Measurements from ENCODE around the gene AAGAB. TPM values are rescaled to one million over a fixed set of nuclear protein-coding genes. Genes with fewer than 3 reads are reported as not detected.

The AAGAB gene
- total RNA-seq, 1 experiment from 2014 or later = 52.0 TPM

DNA sequence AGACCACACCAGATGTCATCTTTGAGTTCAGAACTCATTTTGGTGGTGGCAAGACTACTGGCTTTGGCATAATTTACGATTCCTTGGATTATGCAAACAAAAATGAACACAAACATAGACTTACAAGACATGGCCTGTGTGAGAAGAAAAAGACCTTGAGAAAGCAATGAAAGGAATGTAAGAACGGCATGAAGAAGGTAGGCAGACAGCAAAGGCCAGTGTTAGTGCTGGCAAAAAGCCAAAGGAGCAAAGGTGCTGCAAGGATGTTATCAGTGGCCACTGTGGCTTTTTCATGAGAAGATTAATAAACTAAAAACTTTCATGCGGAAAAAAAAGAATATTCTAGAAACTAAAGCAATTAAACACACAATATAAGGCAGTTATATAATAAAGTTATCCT, 21.9 kb downstream of the AAGAB start:
- TF ChIP-seq, protein P1, sequence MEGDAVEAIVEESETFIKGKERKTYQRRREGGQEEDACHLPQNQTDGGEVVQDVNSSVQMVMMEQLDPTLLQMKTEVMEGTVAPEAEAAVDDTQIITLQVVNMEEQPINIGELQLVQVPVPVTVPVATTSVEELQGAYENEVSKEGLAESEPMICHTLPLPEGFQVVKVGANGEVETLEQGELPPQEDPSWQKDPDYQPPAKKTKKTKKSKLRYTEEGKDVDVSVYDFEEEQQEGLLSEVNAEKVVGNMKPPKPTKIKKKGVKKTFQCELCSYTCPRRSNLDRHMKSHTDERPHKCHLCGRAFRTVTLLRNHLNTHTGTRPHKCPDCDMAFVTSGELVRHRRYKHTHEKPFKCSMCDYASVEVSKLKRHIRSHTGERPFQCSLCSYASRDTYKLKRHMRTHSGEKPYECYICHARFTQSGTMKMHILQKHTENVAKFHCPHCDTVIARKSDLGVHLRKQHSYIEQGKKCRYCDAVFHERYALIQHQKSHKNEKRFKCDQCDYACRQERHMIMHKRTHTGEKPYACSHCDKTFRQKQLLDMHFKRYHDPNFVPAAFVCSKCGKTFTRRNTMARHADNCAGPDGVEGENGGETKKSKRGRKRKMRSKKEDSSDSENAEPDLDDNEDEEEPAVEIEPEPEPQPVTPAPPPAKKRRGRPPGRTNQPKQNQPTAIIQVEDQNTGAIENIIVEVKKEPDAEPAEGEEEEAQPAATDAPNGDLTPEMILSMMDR (IDR thresholded peaks at IDR 0.05 in 2 of 3, conservative IDR thresholded peaks at IDR 0.05 in 1 of 3; ENCODE audit: borderline replicate concordance in 1 of 3, insufficient read depth in 1 of 3, low read depth in 2 of 3, low read length in 2 of 3) = no peak
- TF ChIP-seq, protein P2, sequence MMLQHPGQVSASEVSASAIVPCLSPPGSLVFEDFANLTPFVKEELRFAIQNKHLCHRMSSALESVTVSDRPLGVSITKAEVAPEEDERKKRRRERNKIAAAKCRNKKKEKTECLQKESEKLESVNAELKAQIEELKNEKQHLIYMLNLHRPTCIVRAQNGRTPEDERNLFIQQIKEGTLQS (IDR thresholded peaks at IDR 0.05) = no peak
- TF ChIP-seq SP1 (IDR thresholded peaks at IDR 0.05; ENCODE audit: low read depth) = no peak
- TF ChIP-seq POLR2A (IDR thresholded peaks at IDR 0.05; ENCODE audit: borderline replicate concordance, extremely low read depth, insufficient read depth, insufficient read length) = no peak
- intact Hi-C loops (cut with micrococcal nuclease) = no loop called here
- Histone ChIP-seq H3K27ac (ENCODE audit: low read depth, low read length) (no peak overlapping the region), H4K20me1 (ENCODE audit: insufficient read depth) (no peaks in the 10 kb centered on the region), H3K79me2 (ENCODE audit: insufficient read depth, low read length) (peaks cover 26% of the 10 kb centered on the region), H3K4me2 (ENCODE audit: low read length) (no peak overlapping the region), H3K9me3 (ENCODE audit: control insufficient read depth in 1 of 2, insufficient read depth in 1 of 2, low read depth in 1 of 2, low read length in 2 of 2) (no peaks in the 10 kb centered on the region), H3K36me3 (ENCODE audit: control insufficient read depth in 1 of 2, insufficient read depth in 2 of 2, low read length in 2 of 2) (peaks cover 5 to 33% of the 10 kb centered on the region in 2 experiments; a peak in 2 of 4 replicates), H3K4me3 (replicated peaks in 1 of 2; ENCODE audit: low read depth in 1 of 2, low read length in 2 of 2) (no peak overlapping the region), H2AFZ (ENCODE audit: low read depth, low read length, poor library complexity, severe bottlenecking) (no peak overlapping the region), H3K9ac (ENCODE audit: low read length) (no peak overlapping the region), H3K9me2 (ENCODE audit: insufficient read depth) (no peaks in the 10 kb centered on the region), H3K4me1 (ENCODE audit: control insufficient read depth in 1 of 2, insufficient read depth in 2 of 2, low read length in 2 of 2) (no peaks in the 10 kb centered on the region), H3K27me3 (ENCODE audit: insufficient read depth, low read length) (no peaks in the 10 kb centered on the region)
- BruUV-seq (replicated peaks) = no TSS peak
- ChIA-PET RAD21 (ENCODE audit: low non-redundant PET in 1 of 2, low total read pairs in 2 of 2, uncharacterized antibody in 2 of 2, unreplicated experiment in 2 of 2) (no interaction called here), POLR2A (no interaction called here), CTCF (no interaction called here)
- ATAC-seq (no peak), DNase-seq (ENCODE audit: low read depth, low spot score) (no peak)

DNA sequence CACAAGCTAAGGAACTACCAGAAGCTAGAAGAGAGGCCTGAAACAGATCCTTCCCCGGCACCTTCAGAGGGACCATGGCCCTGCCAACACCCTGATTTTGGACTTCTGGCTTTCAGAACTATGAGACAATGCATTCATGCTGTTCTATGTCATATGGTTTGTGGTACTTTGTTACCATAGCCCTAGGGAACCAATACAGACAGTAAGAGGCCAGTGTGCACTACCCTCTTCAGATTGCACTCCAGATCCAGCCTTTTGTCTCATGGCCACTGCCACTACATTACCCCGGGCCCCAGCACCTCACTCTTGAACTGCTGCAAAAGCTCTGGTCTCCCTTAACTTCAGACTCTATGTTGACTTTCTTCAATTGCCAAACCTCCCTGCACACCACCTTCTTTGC, 24.0 kb downstream of the AAGAB start:
- Histone ChIP-seq H3K79me2 (ENCODE audit: insufficient read depth, low read length) (peaks cover 12% of the 10 kb centered on the region), H3K9me3 (ENCODE audit: control insufficient read depth in 1 of 2, insufficient read depth in 1 of 2, low read depth in 1 of 2, low read length in 2 of 2) (no peaks in the 10 kb centered on the region), H2AFZ (ENCODE audit: low read depth, low read length, poor library complexity, severe bottlenecking) (no peak overlapping the region), H3K27me3 (ENCODE audit: insufficient read depth, low read length) (no peaks in the 10 kb centered on the region), H4K20me1 (ENCODE audit: insufficient read depth) (no peaks in the 10 kb centered on the region), H3K27ac (ENCODE audit: low read depth, low read length) (no peak overlapping the region), H3K36me3 (ENCODE audit: control insufficient read depth in 1 of 2, insufficient read depth in 2 of 2, low read length in 2 of 2) (peaks cover 5 to 33% of the 10 kb centered on the region in 2 experiments; a peak in 2 of 4 replicates), H3K4me1 (ENCODE audit: control insufficient read depth in 1 of 2, insufficient read depth in 2 of 2, low read length in 2 of 2) (no peaks in the 10 kb centered on the region), H3K9me2 (ENCODE audit: insufficient read depth) (no peaks in the 10 kb centered on the region), H3K9ac (ENCODE audit: low read length) (no peak overlapping the region), H3K4me2 (ENCODE audit: low read length) (no peak overlapping the region), H3K4me3 (replicated peaks in 1 of 2; ENCODE audit: low read depth in 1 of 2, low read length in 2 of 2) (no peak overlapping the region)
- ChIA-PET RAD21 (ENCODE audit: low non-redundant PET in 1 of 2, low total read pairs in 2 of 2, uncharacterized antibody in 2 of 2, unreplicated experiment in 2 of 2) (no interaction called here), CTCF (interaction anchor here (1.3 kb wide), 1 partner anchor 9 kb away, joined by 5 read pairs; no protein-coding TSS in a partner anchor), POLR2A (no interaction called here)
- DNase-seq (ENCODE audit: low read depth, low spot score) (no peak), ATAC-seq (no peak)
- BruUV-seq (replicated peaks) = no TSS peak
- intact Hi-C loops (cut with micrococcal nuclease) = no loop called here
- no peak for TF ChIP-seq EZH2 (IDR thresholded peaks at IDR 0.05)
- TF ChIP-seq SRF (IDR thresholded peaks at IDR 0.05; ENCODE audit: low read depth) = no peak
- no peak for TF ChIP-seq JUND (IDR thresholded peaks at IDR 0.05)
- no peak for TF ChIP-seq POLR2AphosphoS5 (IDR thresholded peaks at IDR 0.05; ENCODE audit: low read depth, low read length)

Data from HCT116 (cell line).